HG03025 (cell line): ENCODE results near the gene SLC34A2.
"Not testable (repeated sequence)": the region's sequence is repeated elsewhere in the genome, so short reads cannot be mapped to it uniquely, and the experiment has no call there.

ENCODE experiments used
- ATAC-seq: cut with Tn5 transposase; IDR thresholded peaks from one replicate; pipeline ENCODE4 v1.9.1; 2021; ENCODE audit warnings: mild to moderate bottlenecking, moderate library complexity; ENCODE audit not compliant: unreplicated experiment, low FRiP score

The SLC34A2 gene

DNA sequence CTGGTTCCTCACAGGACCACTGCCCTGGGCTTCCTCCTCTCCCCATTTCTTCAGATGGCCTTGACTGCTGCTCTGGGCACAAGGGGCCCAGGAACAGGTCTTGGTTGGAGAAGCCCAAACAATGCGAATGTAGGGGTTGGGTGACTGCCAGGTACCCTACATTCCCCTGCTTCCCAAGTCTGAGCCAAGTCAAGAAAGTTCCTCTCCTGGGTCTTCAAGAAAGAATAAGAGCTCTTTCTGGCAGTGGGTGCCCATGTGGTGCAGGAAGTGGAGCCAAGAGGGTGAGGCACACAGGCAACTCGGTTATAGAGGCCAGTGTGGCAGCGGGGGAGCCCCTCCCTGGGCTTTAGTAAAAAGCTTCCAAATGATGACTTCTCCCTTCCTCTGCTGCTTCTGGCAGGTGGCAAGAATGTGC is 2.7 kb downstream of the SLC34A2 start:
- ATAC-seq: no peak

DNA sequence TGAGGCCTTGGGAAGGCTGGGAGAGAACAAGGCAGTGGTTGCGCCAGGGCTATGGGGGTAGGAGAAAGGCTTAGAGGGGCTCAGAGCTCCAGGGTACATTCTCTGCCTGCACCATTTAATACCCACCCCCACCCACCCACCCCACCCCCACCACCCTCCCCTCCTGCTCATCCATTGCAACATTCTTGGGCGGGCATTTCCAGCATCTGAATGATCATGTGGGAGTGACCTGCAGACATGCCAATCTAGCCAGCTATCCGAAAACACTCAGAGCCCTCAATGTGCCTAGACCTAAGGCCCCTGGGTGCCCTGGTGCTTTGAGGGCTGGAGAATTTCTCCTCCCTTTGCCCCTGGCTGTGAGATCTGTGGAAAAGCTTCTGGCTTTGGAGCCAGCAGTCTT is 3.1 kb downstream of the SLC34A2 start:
- ATAC-seq: no peak

DNA sequence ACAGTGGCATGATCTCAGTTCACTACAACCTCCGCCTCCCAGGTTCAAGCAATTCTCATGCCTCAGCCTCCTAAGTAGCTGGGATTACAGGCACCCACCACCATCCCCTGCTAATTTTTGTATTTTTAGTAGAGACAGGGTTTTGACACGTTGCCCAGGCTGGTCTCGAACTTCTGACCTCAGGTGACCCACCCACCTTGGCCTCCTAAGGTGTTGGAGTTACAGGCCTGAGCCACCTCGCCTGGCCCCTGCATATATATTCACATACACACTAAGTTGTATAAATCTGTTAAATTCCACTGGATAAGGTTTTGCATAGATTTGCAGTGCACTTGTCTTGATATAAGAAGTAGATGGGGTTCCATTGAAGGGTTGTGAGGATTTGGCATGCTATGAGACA is 5.8 kb downstream of the SLC34A2 start:
- not testable (repeated sequence) for ATAC-seq

DNA sequence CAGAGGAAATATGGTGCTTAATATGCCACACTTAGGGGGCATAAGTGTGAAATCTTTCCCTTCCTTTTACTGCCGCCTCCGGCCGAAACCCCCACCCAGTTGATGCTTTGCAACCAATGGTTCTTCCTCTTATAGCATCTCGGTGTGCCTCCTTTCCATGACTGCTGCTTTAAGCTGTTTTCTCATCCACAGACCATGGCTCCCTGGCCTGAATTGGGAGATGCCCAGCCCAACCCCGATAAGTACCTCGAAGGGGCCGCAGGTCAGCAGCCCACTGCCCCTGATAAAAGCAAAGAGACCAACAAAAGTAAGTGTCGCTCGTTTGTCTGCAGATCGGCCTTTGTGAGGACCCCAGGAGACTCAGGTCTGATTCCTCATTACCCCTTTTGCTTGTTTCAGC is 6.7 kb downstream of the SLC34A2 start:
- ATAC-seq: no peak

DNA sequence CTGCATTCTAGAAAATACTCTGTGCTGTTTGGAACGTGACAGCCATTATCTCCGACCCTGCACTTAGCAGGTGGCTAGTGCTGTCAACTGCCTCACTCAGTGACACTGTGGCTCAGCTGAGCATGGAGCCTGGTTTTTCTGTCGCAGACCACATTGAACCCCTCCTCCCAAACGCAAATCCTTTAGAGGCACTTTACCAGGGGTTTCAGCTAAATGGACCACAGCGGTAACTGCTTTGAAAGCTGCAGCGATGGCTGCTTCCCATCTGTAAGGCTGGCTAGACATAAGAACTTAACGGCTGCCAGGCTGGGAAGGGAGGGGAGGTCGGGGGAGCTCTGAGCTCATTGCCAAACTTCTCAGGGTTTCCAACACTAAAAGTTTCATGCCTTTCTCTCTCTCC is 8.1 kb downstream of the SLC34A2 start:
- ATAC-seq: no peak

DNA sequence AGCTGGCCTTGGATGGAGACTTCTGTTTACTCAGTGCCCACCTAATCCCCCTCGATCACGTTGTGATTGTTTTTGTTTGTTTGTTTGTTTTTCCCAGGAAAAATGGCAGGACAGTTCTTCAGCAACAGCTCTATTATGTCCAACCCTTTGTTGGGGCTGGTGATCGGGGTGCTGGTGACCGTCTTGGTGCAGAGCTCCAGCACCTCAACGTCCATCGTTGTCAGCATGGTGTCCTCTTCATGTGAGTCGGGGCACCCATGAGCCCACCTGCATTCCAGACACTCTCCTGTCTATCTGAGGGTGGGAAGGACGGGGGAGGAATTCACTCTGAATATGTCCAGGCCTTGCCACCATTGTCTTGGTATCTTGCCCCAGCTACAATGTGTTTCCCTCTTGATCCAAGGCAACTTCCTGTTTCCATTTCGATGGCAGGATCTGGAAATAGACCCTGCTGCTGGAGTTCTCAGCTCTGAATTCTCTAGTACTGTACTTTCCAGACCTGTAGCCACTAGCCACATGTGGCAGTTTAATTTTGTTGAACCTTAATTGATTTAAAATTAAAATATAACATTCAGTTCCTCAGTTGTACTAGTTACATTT is 10.5 kb downstream of the SLC34A2 start:
- ATAC-seq: no peak

DNA sequence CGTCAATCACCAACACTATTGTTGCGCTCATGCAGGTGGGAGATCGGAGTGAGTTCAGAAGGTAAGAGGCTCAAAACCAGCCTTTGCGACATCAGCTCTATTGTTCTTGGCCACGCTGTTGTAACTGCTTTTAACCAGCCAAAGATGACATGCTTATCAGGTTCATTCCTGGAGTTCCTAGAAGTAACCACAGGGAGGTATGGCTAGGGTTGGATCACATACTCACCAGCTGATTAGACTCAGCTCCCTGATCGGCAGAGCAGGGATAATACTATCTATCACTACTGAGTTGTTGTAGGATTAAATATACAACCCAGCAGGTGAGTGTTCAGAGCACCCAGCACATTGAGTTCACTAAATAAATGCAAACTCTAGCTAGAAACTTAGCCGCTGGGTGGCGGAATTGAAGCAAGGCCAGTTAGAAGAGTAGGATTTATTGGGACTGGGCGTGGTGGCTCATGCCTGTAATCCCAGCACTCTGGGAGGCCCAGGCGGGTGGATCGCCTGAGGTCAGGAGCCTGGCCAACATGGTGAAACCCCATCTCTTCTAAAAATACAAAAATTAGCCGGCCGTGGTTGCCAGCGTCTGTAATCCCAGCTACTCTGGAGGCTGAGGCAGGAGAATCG is 12.4 kb downstream of the SLC34A2 start:
- ATAC-seq: no peak

DNA sequence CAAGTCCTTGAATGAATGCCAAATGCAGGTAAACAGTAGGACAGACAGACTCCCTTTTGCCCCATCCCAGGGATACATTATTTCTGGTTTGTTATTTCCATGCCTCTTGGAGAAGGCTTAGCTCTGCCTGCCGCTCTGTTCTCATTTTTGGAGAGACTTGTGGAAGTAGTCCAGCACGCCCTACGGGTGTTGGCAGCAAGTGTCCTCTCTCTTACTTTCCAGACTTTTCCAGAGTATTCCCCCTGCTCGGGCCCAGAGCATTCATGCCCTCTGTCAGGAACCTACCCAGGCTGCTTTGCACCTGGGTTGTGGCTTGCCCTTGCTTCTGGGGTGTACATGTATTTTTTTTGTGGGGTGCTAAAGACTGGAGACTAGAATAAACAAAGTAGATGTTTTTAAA is 15.3 kb downstream of the SLC34A2 start:
- no peak for ATAC-seq

DNA sequence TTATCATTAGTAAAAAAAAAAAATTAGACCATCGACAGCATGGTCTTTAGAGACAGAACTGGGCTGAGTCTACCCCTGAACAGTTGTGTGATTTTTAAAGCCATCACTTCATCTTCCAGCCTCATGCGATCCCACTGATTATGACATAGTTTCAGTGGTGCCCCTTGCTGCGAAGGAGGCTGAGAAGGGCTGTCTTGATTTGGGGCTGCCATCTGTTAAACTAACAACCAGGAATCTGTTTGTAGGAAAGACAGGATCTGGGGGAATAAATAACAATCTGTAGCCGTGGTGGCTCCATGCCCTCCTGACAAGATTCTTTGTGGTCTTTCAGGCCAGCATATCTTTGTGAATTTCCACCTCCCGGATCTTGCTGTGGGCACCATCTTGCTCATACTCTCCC is 17.1 kb downstream of the SLC34A2 start:
- ATAC-seq: no peak

DNA sequence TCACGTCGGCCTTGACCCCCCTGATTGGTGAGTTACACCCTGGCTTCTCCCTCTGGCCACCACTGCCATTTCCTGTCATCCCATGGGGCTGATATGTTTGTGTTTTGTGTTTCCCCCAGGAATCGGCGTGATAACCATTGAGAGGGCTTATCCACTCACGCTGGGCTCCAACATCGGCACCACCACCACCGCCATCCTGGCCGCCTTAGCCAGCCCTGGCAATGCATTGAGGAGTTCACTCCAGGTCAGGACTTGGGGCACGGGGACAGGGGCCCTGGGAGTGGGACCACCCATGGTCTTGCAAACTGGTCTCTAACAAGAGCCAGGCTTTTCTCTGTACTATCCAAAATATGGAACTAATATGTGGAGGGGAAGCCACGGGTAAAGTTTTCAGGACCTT is 18.7 kb downstream of the SLC34A2 start:
- no peak for ATAC-seq

DNA sequence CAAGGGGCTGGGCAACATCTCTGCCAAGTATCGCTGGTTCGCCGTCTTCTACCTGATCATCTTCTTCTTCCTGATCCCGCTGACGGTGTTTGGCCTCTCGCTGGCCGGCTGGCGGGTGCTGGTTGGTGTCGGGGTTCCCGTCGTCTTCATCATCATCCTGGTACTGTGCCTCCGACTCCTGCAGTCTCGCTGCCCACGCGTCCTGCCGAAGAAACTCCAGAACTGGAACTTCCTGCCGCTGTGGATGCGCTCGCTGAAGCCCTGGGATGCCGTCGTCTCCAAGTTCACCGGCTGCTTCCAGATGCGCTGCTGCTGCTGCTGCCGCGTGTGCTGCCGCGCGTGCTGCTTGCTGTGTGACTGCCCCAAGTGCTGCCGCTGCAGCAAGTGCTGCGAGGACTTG is 20.6 kb downstream of the SLC34A2 start:
- no peak for ATAC-seq

DNA sequence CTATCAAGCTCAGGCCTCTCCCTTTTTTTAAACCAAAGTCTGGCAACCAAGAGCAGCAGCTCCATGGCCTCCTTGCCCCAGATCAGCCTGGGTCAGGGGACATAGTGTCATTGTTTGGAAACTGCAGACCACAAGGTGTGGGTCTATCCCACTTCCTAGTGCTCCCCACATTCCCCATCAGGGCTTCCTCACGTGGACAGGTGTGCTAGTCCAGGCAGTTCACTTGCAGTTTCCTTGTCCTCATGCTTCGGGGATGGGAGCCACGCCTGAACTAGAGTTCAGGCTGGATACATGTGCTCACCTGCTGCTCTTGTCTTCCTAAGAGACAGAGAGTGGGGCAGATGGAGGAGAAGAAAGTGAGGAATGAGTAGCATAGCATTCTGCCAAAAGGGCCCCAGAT is 21.5 kb downstream of the SLC34A2 start:
- ATAC-seq: no peak

DNA sequence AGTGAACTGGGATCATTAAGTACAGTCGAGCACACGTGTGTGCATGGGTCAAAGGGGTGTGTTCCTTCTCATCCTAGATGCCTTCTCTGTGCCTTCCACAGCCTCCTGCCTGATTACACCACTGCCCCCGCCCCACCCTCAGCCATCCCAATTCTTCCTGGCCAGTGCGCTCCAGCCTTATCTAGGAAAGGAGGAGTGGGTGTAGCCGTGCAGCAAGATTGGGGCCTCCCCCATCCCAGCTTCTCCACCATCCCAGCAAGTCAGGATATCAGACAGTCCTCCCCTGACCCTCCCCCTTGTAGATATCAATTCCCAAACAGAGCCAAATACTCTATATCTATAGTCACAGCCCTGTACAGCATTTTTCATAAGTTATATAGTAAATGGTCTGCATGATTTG is 22.3 kb downstream of the SLC34A2 start:
- no peak for ATAC-seq

DNA sequence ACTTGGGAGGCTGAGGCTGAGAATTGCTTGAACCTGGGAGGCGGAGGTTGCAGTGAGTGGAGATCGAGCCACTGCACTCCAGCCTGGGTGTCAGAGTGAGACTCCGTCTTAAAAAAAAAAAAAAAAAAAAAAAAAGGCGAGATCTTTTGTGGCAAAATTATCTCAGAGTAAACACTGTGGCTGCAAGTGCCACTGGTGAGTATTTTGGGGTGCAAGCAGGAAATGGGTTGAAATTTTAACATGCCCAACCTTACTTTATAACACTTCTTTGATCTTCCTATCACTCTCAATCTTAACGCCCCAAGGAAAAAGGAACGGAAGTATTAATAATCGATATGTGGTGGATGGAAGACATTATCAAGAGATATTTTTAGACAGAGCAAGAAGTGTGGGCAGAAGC is 32.1 kb downstream of the SLC34A2 start:
- no peak for ATAC-seq

DNA sequence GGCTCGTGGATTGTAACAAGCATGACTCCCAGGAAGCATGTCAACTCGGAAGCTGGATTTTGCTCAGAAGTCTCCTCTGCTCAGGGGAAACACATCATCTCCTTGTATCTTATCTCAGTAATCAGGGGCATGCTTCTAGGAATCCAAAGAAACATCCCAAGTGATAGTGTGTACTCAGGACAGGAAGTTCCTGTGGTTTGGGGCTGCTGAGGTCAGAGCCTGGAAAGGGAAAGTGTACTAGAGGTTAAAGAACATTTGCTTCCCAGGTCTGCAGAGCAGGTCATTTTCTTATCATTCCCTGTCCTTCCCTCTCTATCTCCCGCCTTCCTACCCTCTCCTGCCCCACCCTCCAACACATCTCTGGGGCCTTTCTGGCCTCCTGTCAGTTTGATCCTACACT is 38.8 kb downstream of the SLC34A2 start:
- ATAC-seq: no peak

DNA sequence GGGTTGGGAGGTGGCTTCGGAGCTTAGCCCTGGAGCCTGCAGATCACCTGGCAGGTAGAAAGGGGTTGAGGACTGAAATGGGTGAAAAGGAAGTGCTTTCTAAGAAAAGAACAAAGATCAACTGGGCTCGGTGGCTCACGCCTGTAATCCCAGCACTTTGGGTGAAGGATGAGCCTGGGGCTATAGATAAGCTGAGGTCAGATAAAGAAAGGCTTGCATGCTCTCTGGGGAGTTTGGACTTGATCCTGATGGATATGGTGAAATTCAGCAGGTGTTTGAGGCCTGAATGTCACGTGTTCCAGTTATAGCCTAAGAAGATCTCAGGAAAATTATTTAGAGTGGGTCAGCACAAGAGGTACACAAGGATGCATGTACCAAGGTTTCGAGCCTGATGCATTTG is 40.8 kb downstream of the SLC34A2 start:
- no peak for ATAC-seq

DNA sequence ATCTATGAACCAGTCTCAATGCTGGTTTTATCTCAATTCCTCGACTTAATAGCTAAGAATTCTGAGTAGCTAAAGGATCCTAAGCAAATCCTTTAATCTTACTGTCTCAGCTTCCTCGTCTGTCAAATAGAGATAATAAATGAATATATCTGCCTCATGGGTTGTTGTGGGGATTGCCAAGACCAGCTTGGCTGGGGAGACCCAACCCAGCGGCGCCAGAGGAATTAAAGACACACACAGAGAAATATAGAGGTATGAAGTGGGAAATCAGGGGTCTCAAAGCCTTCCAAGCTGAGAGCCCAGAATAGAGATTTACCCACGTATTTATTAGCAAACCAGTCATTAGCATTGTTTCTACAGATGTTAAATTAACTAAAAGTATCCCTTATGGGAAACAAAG is 41.9 kb downstream of the SLC34A2 start:
- no peak for ATAC-seq

DNA sequence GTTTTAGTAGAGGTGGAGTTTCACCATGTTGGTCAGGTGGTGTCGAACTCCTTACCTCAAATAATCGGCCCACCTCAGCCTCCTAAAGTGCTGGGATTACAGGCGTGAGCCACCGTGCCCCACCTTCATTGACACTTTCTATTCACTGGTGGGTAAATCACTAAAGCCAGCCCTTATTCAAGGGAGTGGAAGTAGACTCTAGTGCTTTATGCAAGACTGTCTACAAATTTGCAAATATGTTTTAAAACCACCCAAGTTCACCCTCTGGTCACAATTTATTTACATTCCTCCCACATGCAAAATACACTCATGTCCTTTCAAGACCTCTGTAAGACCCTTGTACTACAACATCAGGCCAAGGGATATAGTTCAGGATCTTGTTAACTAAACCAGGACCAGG is 45.0 kb downstream of the SLC34A2 start:
- no peak for ATAC-seq

DNA sequence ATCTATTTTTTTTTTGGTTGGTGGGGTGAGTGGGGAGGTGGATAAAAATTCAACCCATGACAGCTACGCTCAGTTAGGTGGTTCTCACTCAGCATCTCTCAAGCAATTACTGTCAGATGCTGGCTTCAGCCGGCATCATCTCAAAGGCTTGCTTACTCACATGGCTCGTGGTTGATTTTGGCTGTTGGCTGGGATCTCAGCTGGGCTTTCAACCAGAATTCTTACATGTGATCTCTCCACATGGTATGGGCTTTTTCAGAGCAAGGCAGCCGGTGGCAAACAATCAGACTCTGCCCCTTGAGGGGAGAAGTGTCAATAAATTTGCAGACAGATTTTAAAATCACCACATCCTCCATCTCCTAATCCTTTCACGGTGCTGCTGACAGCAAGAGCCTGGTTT is 47.2 kb downstream of the SLC34A2 start:
- ATAC-seq: no peak

DNA sequence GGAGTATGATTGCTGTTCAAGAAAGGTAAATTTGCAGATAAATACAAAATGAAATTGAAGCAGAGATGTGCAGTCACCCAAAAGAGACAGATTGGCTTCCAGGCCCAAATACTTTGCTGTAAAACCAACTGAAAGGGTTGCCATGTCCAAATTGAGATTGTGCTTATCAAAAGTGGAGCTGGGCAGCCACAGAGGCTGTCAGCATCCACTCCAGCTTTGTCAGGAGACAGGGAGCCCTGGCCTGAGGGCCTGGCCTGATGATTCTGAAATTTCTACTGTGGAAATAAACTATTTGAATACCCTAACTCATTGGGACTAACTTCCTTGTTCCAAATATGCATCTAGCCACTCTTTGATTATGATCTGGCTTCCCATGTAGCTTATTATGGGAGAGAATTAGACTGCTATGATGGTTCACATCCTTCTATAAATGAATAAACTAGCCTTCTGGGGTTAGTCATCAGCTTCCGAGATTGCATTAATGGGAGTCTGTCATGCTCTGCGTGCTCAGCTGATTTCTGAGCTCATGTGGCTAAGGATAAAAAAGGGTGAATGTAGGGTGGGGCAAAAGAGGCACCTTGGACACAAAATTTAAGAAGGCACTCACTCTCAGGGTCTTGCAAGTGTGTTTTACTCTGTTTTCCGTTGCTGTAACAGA is 48.2 kb downstream of the SLC34A2 start:
- no peak for ATAC-seq

DNA sequence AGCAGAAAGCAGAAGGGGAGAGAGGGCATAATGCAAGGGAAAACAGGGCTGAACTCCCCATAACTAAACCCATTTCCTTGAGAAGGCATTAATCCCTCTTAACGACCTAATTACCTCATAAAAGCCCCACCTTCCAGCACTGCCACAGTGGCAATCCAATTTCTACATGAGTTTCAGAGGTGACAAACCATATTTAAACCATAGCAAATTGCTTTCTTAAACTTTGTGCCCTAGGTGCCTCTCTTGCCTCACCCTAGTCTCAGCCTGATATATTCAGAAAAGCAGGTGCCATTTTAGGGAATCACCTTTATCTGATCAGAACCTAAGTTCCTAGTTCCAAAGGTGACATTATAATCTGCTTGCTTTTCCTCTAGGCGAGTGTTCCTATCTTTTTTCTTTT is 48.9 kb downstream of the SLC34A2 start:
- no peak for ATAC-seq

DNA sequence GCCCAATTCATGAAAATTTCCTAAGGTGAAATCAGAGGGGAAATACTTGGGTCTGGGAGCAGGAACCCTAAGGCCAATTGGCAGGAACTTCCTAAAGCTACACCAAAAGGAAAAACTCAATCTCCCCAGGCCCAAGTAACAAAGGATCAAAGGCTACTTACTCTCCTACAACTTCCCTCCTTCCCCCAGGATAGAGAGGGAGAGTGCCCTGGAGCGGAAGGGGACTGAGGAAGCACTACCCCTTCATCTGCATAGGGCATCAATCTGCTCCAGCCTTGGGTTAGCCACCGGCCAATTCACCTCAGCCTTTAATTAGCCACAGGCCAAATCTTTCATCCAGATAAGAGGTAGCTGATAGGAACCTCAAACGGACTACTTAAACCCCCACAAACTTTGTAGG is 55.0 kb downstream of the SLC34A2 start:
- ATAC-seq: no peak
